SJCRH30 (cell line): ENCODE results near the gene ITGB1. TPM values are rescaled to one million over a fixed set of nuclear protein-coding genes. Genes with fewer than 3 reads are reported as not detected.
"Not testable (repeated sequence)": the region's sequence is repeated elsewhere in the genome, so short reads cannot be mapped to it uniquely, and the experiment has no call there.

ENCODE experiments used
- DNase-seq, 2 experiments: peaks; one replicate each; pipeline ENCODE4 v3.0.0-alpha.2; 2015 to 2020
- H3K27ac ChIP-seq: fragments of 250-450 bp; sonication (Bioruptor Pico); 2 replicates; pipeline ENCODE4 v1.5.1; 2020; ENCODE audit warnings: mild to moderate bottlenecking, moderate library complexity
- H3K27me3 ChIP-seq: fragments of 250-450 bp; sonication (Bioruptor Pico); 2 replicates; pipeline ENCODE4 v1.5.1; 2020; ENCODE audit warnings: mild to moderate bottlenecking, moderate library complexity
- H3K36me3 ChIP-seq: fragments of 250-450 bp; sonication (Bioruptor Pico); 2 replicates; pipeline ENCODE4 v1.5.1; 2020; ENCODE audit warnings: mild to moderate bottlenecking, moderate library complexity
- H3K4me1 ChIP-seq: fragments of 250-450 bp; sonication (Bioruptor Pico); 2 replicates; pipeline ENCODE4 v1.5.1; 2020; ENCODE audit warnings: mild to moderate bottlenecking, moderate library complexity
- H3K4me3 ChIP-seq: fragments of 250-450 bp; sonication (Bioruptor Pico); 2 replicates; pipeline ENCODE4 v1.5.1; 2020; ENCODE audit warnings: mild to moderate bottlenecking, moderate library complexity
- H3K9me3 ChIP-seq: fragments of 250-450 bp; sonication (Bioruptor Pico); replicated peaks from 2 replicates; pipeline ENCODE4 v1.5.1; 2020; ENCODE audit warnings: mild to moderate bottlenecking, moderate library complexity
- total RNA-seq: library from RNA; depleted of rRNA; stranded (reverse); fragments of >200 nt; shearing (Covaris generic); gene quantifications from 2 replicates; pipeline ENCODE4 v1.2.3, GENCODE V29; 2014

Gene ITGB1
- total RNA-seq, 1 experiment from 2014 or later, result 339 TPM

- Histone ChIP-seq H3K4me3 (no peak overlapping the region), H3K27me3 (no peaks in the 10 kb centered on the region), H3K9me3 (no peaks in the 10 kb centered on the region), H3K27ac (no peak overlapping the region), H3K4me1 (peaks cover 21% of the 10 kb centered on the region), H3K36me3 (no peaks in the 10 kb centered on the region)
- DNase-seq, result no peak
These were observed 27.3 kb upstream of the ITGB1 start for GRCh38 chr10:32985341-32985764.

GRCh38 chr10:32984003-32984600 is 26.1 kb upstream of the ITGB1 start:
- Histone ChIP-seq H3K4me3 (no peak overlapping the region), H3K36me3 (no peaks in the 10 kb centered on the region), H3K4me1 (peaks cover 21% of the 10 kb centered on the region), H3K9me3 (no peaks in the 10 kb centered on the region), H3K27ac (no peak overlapping the region), H3K27me3 (no peaks in the 10 kb centered on the region)
- no peak for DNase-seq

- no peaks in the 10 kb centered on the region for H3K27me3 ChIP-seq
- H3K27ac ChIP-seq, result no peak overlapping the region
- DNase-seq, result peak in 1 of 2 experiments; percentile 26
- no peak overlapping the region for H3K4me3 ChIP-seq
- no peaks in the 10 kb centered on the region for H3K36me3 ChIP-seq
- H3K4me1 ChIP-seq, result peaks cover 21% of the 10 kb centered on the region
- H3K9me3 ChIP-seq, result no peaks in the 10 kb centered on the region
These were observed 25.2 kb upstream of the ITGB1 start for GRCh38 chr10:32982911-32983909.

- H3K4me1 ChIP-seq, result peaks cover 21% of the 10 kb centered on the region
- no peaks in the 10 kb centered on the region for H3K36me3 ChIP-seq
- no peak for DNase-seq
- H3K27me3 ChIP-seq, result no peaks in the 10 kb centered on the region
- H3K9me3 ChIP-seq, result no peaks in the 10 kb centered on the region
- H3K4me3 ChIP-seq, result no peak overlapping the region
- H3K27ac ChIP-seq, result no peak overlapping the region
These were observed 24.3 kb upstream of the ITGB1 start for GRCh38 chr10:32982293-32982709.

- no peak overlapping the region; the same call in 1 of the 2 replicates for H3K27ac ChIP-seq
- H3K4me1 ChIP-seq, result peaks cover 21% of the 10 kb centered on the region
- H3K36me3 ChIP-seq, result no peaks in the 10 kb centered on the region
- no peak for DNase-seq
- H3K4me3 ChIP-seq, result no peak overlapping the region
- H3K9me3 ChIP-seq, result no peaks in the 10 kb centered on the region
- no peaks in the 10 kb centered on the region for H3K27me3 ChIP-seq
These were observed 23.7 kb upstream of the ITGB1 start for GRCh38 chr10:32981760-32982159.

- DNase-seq, result peak; percentile 77 to 82
- H3K27ac ChIP-seq, result peak overlapping the region; percentile 41
- H3K9me3 ChIP-seq, result no peaks in the 10 kb centered on the region
- peaks cover 17% of the 10 kb centered on the region for H3K4me1 ChIP-seq
- H3K4me3 ChIP-seq, result peak overlapping the region; percentile 59
- H3K36me3 ChIP-seq, result no peaks in the 10 kb centered on the region
- H3K27me3 ChIP-seq, result no peaks in the 10 kb centered on the region
These were observed 22.8 kb upstream of the ITGB1 start for GRCh38 chr10:32980558-32981468.

- Histone ChIP-seq H3K4me1 (peaks cover 10% of the 10 kb centered on the region), H3K9me3 (no peaks in the 10 kb centered on the region)
These were observed 22.2 kb upstream of the ITGB1 start for GRCh38 chr10:32980242-32980557.

GRCh38 chr10:32979719-32980118 is 21.7 kb upstream of the ITGB1 start:
- H3K4me3 ChIP-seq, DNase-seq, H3K9me3 ChIP-seq, H3K27ac ChIP-seq, H3K27me3 ChIP-seq, H3K36me3 ChIP-seq: not testable (repeated sequence)
- H3K4me1 ChIP-seq, result peaks cover 10% of the 10 kb centered on the region

More at GRCh38 chr10:32980242-32980557, 22.2 kb upstream of the ITGB1 start:
- no peak for DNase-seq
- Histone ChIP-seq H3K4me3 (peak overlapping the region; percentile 59), H3K27ac (peak overlapping the region; percentile 41), H3K27me3 (no peaks in the 10 kb centered on the region), H3K36me3 (no peaks in the 10 kb centered on the region)

- no peaks in the 10 kb centered on the region for H3K36me3 ChIP-seq
- no peak overlapping the region for H3K4me3 ChIP-seq
- no peak overlapping the region for H3K27ac ChIP-seq
- H3K9me3 ChIP-seq, result no peaks in the 10 kb centered on the region
- no peak for DNase-seq
- H3K27me3 ChIP-seq, result no peaks in the 10 kb centered on the region
- peaks cover 10% of the 10 kb centered on the region for H3K4me1 ChIP-seq
These were observed 21.0 kb upstream of the ITGB1 start for GRCh38 chr10:32979041-32979440.

- H3K9me3 ChIP-seq, H3K27me3 ChIP-seq, DNase-seq, H3K36me3 ChIP-seq, H3K27ac ChIP-seq, H3K4me3 ChIP-seq: not testable (repeated sequence)
- peaks cover 10% of the 10 kb centered on the region for H3K4me1 ChIP-seq
These were observed 20.1 kb upstream of the ITGB1 start for GRCh38 chr10:32977846-32978809.

- no peak for DNase-seq
- Histone ChIP-seq H3K4me3 (no peak overlapping the region), H3K27ac (no peak overlapping the region), H3K9me3 (no peaks in the 10 kb centered on the region), H3K4me1 (peaks cover 1% of the 10 kb centered on the region), H3K27me3 (no peaks in the 10 kb centered on the region), H3K36me3 (no peaks in the 10 kb centered on the region)
These were observed 18.3 kb upstream of the ITGB1 start for GRCh38 chr10:32976338-32976737.

- Histone ChIP-seq H3K27ac (no peak overlapping the region), H3K36me3 (no peaks in the 10 kb centered on the region), H3K9me3 (no peaks in the 10 kb centered on the region), H3K27me3 (no peaks in the 10 kb centered on the region), H3K4me3 (no peak overlapping the region), H3K4me1 (no peaks in the 10 kb centered on the region)
- no peak for DNase-seq
These were observed 14.9 kb upstream of the ITGB1 start for GRCh38 chr10:32972929-32973328.

- no peak for DNase-seq
- Histone ChIP-seq H3K27ac (no peak overlapping the region), H3K4me1 (no peaks in the 10 kb centered on the region), H3K9me3 (no peaks in the 10 kb centered on the region), H3K4me3 (no peak overlapping the region), H3K27me3 (no peaks in the 10 kb centered on the region), H3K36me3 (no peaks in the 10 kb centered on the region)
These were observed 14.4 kb upstream of the ITGB1 start for GRCh38 chr10:32972460-32972859.
